Measurements from ENCODE around the gene NARS2.
"Not testable (repeated sequence)": the region's sequence is repeated elsewhere in the genome, so short reads cannot be mapped to it uniquely, and the experiment has no call there.

NARS2 gene

GRCh38 chr11:78574386-78575381 lies at the start of gene NARS2:
Gene NARS2 (minus strand): TSS chr11:78574864. CDS start chr11:78574488, 376 bp downstream.
- DNase-seq (ENCODE audit: low read depth) = peak; percentile 98

- no peak for DNase-seq (ENCODE audit: low read depth)
Measured at GRCh38 chr11:78622666-78623065, 48.0 kb upstream of the NARS2 start.

DNA sequence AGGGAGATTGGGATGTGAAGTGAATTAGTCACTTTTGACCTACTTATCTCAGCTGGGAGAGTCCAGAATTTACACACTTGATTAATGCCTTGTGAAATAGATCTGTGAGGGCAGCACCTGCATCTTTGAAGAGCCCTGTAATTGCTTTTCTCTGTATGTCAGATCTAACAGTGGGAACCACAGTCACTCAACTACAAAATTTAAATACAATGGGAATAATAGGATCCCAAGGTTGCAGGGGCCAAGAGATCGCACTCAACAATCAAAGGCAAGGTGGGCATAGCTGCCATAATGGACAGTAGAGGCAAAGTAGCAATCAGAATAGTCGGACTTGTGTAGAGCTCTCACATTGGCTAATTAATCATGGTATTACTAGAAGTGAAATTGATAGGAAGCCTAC lies 45.5 kb upstream of the NARS2 start:
- no peak for DNase-seq (ENCODE audit: low read depth)

DNA sequence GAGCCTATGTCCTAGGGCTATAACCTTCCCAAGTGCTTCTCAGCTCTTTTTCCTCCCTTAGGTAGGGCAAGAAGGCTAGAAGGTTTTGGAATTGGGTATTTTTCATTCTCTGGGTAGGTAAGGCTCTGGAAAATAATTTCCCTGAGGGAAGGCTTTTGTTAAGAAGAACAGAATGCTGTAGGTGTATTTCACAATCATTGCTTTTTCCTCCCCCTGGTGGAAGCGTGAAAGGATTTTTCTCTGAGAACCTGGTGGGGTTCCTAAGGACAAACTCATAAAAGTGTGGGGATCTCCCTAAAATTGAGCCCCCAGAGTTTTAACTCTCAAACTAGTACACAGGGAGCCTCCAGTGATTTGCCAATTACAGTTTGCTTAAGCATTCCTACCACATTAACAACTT lies 41.1 kb upstream of the NARS2 start:
- no peak for DNase-seq (ENCODE audit: low read depth)

DNA sequence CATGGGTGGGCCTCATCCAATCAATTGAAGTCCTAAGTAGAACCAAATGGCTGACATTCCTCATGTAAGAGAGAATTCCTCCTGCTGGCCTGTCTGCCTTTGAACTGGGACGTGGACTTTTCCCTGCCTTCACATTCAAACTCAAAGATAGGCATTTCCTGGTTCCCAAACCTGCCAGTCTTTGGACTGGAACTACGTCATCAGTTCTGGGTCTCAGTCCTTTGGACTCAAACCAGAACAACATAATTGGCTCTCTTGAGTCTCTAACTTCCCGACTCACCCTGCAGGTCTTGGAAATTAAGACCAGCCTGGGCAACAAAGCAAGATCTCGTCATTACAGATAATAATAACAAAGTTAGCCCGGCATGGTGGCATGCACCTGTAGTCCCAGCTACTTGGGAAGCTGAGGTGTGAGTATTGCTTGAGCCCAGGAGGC lies 38.7 kb upstream of the NARS2 start:
- DNase-seq (ENCODE audit: low read depth) = no peak

GRCh38 chr11:78612721-78613377 lies 38.2 kb upstream of the NARS2 start:
- no peak for DNase-seq (ENCODE audit: low read depth)

GRCh38 chr11:78609321-78609720 lies 34.7 kb upstream of the NARS2 start:
- DNase-seq (ENCODE audit: low read depth) = not testable (repeated sequence)

DNA sequence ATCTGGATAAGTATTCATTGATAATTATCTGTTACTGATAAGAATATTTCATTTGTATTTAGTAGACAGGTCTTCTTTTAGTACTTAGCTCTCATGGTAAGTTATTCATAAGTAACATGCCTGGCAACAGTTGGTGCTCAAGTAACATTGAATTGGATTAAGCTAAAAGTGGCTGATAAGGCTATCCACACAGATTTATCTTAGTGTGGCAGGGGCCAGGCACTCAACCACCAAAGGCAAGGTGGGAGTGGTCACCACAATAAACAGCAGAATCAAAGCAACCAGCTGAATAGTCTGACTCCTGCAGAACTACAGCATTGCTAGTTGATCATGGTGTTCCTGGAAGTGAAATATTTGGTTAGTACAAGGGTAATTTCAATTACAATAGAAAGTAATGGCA lies 33.0 kb upstream of the NARS2 start:
- no peak for DNase-seq (ENCODE audit: low read depth)

DNA sequence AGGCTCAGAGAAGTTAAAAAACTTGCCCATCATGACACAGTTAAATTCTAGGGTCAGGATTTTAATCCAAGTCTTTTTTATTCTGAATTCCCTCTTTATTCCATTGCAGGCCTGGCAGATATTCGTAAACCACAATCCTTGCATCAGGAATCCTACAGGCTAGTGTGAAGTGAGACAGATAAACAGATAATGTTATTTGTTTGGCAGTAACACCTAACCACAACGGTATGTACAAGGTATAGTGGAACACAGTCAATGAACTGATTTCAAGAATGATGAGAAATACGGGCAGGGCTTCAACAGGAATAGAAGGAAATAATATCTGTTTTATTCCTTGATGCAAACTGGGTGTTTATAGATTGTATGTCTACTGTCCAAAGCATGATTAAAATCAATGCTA lies 32.0 kb upstream of the NARS2 start:
- DNase-seq (ENCODE audit: low read depth) = no peak

GRCh38 chr11:78605296-78605695 lies 30.6 kb upstream of the NARS2 start:
- DNase-seq (ENCODE audit: low read depth) = no peak

DNA sequence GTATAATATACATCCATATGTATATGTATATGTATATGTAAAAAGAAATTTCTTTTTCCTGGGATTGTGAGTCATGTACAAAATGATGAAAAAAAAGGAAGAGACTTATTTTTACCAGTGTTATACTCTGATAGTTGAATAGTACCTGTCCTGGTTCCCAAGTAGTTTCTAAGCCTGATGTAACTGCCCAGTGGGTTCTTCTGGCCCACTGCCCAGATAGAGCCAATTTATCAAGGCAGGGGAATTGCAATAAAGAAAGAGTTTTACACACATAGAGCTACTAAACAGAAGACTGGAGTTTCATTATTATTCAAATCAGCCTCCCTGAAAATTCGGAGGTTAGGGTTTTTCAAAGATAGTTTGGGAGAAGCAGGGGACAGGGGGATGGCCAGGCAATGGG lies 29.1 kb upstream of the NARS2 start:
- DNase-seq (ENCODE audit: low read depth) = no peak

DNA sequence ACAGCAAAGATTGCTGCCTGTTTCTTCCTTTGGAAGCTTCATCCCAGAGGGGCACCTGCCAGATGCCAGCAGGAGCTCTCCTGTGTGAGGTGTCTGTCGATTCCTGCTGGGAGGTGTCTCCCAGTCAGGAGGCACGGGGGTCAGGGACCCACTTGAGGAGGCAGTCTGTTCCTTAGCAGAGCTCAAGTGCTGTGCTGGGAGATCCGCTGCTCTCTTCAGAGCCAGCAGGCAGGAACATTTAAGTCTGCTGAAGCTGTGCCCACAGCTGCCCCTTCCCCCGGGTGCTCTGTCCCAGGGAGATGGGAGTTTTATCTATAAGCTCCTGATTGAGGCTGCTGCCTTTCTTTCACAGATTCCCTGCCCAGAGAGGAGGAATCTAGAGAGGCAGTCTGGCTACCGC lies 28.1 kb upstream of the NARS2 start:
- not testable (repeated sequence) for DNase-seq (ENCODE audit: low read depth)

- not testable (repeated sequence) for DNase-seq (ENCODE audit: low read depth)
Measured at GRCh38 chr11:78601066-78601465, 26.4 kb upstream of the NARS2 start.

DNA sequence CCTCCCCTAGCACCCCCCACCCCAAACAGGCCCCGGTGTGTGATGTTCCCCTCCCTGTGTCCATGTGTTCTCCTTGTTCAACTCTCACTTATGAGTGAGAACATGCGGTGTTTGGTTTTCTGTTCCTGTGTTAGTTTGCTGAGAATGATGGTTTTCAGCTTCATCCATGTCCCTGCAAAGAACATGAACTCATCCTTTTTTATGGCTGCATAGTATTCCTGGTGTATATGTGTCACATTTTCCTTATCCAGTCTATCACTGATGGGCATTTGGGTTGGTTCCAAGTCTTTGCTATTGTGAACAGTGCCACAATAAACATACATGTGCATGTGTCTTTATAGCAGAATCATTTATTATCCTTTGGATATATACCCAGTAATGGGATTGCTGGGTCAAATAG lies 22.9 kb upstream of the NARS2 start:
- not testable (repeated sequence) for DNase-seq (ENCODE audit: low read depth)

GRCh38 chr11:78595436-78596130 lies 20.9 kb upstream of the NARS2 start:
- no peak for DNase-seq (ENCODE audit: low read depth)

- DNase-seq (ENCODE audit: low read depth) = no peak
Measured at GRCh38 chr11:78594814-78595213, 20.1 kb upstream of the NARS2 start.

DNA sequence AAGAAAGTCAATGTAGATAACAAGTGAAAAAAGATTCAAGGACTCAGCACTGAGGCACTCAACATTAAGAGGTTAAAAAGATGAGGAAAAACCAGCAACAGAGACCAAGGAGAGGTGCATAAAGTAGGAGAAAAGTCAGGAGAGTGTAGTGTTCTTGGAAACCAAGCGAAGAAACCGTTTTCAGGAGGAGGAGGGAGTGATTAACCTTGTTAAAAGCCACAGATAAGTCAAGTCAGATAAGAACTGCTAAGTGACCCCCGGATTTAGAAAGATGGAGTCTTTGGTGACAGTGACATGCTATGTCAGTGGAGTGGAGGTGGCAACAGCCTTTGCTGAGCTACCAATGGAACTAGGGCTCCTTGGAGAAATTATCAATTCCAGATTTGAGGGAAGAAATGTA lies 13.9 kb upstream of the NARS2 start:
- no peak for DNase-seq (ENCODE audit: low read depth)

DNA sequence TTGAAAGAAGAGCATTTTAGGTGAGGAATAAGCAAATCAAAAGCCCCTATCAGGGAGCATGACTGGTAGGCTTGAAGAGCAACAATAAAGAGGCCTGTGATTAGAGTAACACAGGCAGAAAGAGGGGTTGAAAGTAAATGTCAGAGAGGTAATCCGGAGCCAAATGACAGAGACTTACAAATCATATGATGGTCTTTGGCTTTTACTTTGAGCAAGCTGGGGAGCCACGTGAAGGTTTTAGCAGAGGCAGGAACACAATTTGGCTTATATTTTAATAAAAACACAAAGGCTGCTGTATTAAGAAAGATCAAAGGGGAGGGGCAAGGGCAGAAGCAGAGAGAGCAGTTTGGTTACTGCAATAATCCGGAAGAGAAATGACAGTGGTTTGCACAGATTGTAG lies 12.8 kb upstream of the NARS2 start:
- DNase-seq (ENCODE audit: low read depth) = no peak

- no peak for DNase-seq (ENCODE audit: low read depth)
Measured at GRCh38 chr11:78586452-78587046, 11.9 kb upstream of the NARS2 start.

DNA sequence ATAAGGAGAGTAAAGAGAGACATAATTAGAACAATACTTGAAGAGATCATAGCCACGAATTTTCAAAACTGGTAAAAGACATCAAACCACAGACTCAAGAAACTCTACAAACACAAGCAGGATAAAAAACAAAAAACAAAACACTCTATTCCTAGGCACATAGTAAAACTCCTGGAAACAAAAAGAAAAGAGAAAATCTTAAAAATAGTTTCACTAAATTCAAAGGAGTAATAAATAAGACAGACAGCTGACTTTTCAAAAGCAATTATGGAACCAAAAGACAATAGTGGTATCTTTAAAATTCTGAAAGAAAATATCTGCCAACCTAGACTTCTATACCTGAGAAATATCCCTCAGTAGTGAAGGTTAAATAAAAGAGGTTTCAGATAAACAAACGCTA lies 9.2 kb upstream of the NARS2 start:
- DNase-seq (ENCODE audit: low read depth) = no peak

DNA sequence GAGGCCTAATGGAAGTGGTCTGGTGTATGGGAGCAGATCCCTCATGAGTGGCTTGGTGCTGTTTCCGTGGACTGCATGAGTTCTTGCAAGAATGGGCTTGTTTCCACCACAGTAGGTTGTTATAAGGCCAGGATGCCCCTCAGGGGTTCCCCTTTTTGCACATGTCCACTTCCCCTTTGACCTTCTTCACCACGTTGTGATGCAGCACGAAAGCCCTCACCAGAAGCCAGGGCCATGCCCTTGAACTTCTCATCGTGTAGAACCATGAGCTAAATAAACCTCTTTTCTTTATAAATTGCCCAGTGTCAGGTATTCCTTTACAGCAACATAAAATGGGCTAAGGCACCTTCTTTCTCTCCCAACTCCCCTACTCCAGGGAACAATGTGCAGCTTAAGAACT lies 2.8 kb upstream of the NARS2 start:
- DNase-seq (ENCODE audit: low read depth) = no peak

DNA sequence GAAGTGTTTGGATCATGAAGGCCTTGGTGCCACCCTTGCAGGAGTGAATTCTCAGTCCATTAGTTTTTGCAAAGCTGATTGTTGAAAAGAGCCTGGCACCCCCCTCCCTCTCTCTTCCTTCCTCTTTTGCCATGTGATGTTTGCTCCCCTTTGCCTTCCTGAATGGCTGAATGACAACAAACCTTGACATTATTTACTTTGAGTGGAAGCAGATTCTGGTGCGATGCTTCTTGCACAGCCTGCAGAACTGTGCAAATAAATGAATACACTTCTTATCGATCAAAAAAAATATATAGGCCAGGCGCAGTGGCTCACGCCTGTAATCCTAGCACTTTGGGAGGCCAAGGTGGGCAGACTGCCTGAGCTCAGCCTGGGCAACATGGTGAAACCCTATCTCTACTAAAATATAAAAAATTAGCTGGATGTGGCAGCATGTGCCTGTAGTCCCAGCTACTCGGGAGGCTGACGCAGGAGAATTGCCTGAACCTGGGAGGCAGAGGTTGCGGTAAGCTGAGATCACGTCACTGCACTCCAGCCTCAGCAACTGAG lies 2.0 kb upstream of the NARS2 start:
- no peak for DNase-seq (ENCODE audit: low read depth)
